ENCODE results near the gene HLA-DOA. TPM values are rescaled to one million over a fixed set of nuclear protein-coding genes. Genes with fewer than 3 reads are reported as not detected.

The HLA-DOA gene
- total RNA-seq, 1 experiment from 2014 or later, result not detected

DNA sequence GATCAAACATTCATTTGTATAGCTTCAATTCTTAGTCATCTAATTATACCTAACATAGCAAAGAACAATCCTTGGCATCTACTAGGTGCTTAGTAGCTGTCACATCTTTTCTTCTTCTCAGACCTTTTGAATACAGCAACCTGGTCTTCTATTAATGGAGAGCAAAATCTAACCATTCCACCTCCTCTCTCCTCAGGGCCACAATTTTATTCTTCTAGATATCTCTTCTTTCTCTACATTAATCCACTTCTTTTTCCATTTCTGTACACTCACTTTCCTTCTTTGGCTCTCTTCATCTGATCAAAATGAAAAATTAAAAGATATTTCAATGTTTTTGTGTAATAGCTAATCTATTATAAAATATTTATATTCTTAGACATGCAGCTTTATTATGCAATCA is 9.0 kb upstream of the HLA-DOA start:
- no TSS peak for BruUV-seq (replicated peaks)
- H3K36me3 ChIP-seq (ENCODE audit: low read depth, low read length), result no peaks in the 10 kb centered on the region
- no peaks in the 10 kb centered on the region for H3K9me3 ChIP-seq (ENCODE audit: low read length)
- no peaks in the 10 kb centered on the region for H3F3A ChIP-seq (ENCODE audit: low read length, unreplicated experiment)
- no peak overlapping the region for H2AFZ ChIP-seq (ENCODE audit: low read length)
- TF ChIP-seq, protein P1, sequence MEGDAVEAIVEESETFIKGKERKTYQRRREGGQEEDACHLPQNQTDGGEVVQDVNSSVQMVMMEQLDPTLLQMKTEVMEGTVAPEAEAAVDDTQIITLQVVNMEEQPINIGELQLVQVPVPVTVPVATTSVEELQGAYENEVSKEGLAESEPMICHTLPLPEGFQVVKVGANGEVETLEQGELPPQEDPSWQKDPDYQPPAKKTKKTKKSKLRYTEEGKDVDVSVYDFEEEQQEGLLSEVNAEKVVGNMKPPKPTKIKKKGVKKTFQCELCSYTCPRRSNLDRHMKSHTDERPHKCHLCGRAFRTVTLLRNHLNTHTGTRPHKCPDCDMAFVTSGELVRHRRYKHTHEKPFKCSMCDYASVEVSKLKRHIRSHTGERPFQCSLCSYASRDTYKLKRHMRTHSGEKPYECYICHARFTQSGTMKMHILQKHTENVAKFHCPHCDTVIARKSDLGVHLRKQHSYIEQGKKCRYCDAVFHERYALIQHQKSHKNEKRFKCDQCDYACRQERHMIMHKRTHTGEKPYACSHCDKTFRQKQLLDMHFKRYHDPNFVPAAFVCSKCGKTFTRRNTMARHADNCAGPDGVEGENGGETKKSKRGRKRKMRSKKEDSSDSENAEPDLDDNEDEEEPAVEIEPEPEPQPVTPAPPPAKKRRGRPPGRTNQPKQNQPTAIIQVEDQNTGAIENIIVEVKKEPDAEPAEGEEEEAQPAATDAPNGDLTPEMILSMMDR (conservative IDR thresholded peaks at IDR 0.05; ENCODE audit: low read depth, low read length), result no peak
- TF ChIP-seq EZH2 (IDR thresholded peaks at IDR 0.05; ENCODE audit: low read length, unreplicated experiment) (no peak), EZH2phosphoT487 (IDR thresholded peaks at IDR 0.05; ENCODE audit: borderline replicate concordance, low read length) (no peak)
- no peak overlapping the region for H3K9ac ChIP-seq (ENCODE audit: low read length)
- DNase-seq, result no peak
- no peak overlapping the region for H3K4me2 ChIP-seq (ENCODE audit: low read length)
- H3K4me3 ChIP-seq (ENCODE audit: low read length), result no peak overlapping the region
- intact Hi-C loops (cut with micrococcal nuclease), result no loop called here
- no peak for ATAC-seq
- H3K4me1 ChIP-seq (ENCODE audit: insufficient read depth, low read length), result no peaks in the 10 kb centered on the region
- no peaks in the 10 kb centered on the region for H4K20me1 ChIP-seq (ENCODE audit: low read length)
- H3K27ac ChIP-seq (ENCODE audit: low read length), result no peak overlapping the region
- POLR2A ChIA-PET (ENCODE audit: unreplicated experiment), result no interaction called here
- CTCF ChIA-PET, result no interaction called here
- no peaks in the 10 kb centered on the region for H3K79me2 ChIP-seq (ENCODE audit: low read length)
- H3K27me3 ChIP-seq (ENCODE audit: low read length), result peaks cover 76% of the 10 kb centered on the region
- H3K9me2 ChIP-seq (replicated peaks; ENCODE audit: low read length), result no peaks in the 10 kb centered on the region

DNA sequence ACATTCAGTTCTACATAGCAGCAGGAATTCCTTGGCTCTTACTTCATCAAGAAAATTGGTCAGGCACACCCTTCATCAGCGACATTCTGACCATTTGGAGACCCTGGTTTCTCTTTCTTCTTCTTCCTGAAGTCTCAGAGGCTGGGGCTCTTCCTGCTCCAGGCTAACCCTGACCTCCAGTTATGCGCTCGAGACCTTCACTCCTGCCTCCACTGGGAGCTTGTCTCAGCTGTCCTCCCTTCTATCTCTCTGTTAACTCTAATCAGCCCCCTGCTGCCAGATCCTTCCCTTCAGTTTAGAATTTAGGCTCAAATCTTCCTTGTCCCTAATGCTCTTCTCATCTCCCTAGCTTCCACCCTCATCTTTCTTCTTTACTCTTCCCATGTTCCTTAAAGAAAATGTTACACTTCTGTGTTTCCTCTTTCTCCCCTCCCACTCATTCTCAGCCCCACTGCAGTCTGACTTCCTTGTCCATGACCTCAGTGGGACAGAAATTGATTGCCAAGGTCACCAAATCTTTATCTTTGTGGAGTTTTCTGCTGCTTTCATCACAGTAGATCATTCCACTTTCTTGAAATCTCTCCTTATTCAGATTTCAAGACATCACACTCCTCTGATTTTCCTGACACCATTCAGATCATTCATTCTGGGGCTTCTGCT is 8.4 kb upstream of the HLA-DOA start:
- ATAC-seq (no peak), DNase-seq (no peak)
- intact Hi-C loops (cut with micrococcal nuclease), result no loop called here
- Histone ChIP-seq H3K4me2 (ENCODE audit: low read length) (no peak overlapping the region), H4K20me1 (ENCODE audit: low read length) (no peaks in the 10 kb centered on the region), H3K36me3 (ENCODE audit: low read depth, low read length) (no peaks in the 10 kb centered on the region), H3K27ac (ENCODE audit: low read length) (no peak overlapping the region), H3K9me3 (ENCODE audit: low read length) (no peaks in the 10 kb centered on the region), H3K79me2 (ENCODE audit: low read length) (no peaks in the 10 kb centered on the region), H3K4me3 (ENCODE audit: low read length) (no peak overlapping the region), H3K9ac (ENCODE audit: low read length) (no peak overlapping the region), H3K4me1 (ENCODE audit: insufficient read depth, low read length) (no peaks in the 10 kb centered on the region), H3K27me3 (ENCODE audit: low read length) (peaks cover 82% of the 10 kb centered on the region), H3K9me2 (replicated peaks; ENCODE audit: low read length) (no peaks in the 10 kb centered on the region), H3F3A (ENCODE audit: low read length, unreplicated experiment) (no peaks in the 10 kb centered on the region), H2AFZ (ENCODE audit: low read length) (no peak overlapping the region)
- no TSS peak for BruUV-seq (replicated peaks)
- TF ChIP-seq, protein P1 (conservative IDR thresholded peaks at IDR 0.05; ENCODE audit: low read depth, low read length), result no peak
- TF ChIP-seq EZH2 (IDR thresholded peaks at IDR 0.05; ENCODE audit: low read length, unreplicated experiment) (no peak), EZH2phosphoT487 (IDR thresholded peaks at IDR 0.05; ENCODE audit: borderline replicate concordance, low read length) (no peak)
- ChIA-PET POLR2A (ENCODE audit: unreplicated experiment) (no interaction called here), CTCF (no interaction called here)

DNA sequence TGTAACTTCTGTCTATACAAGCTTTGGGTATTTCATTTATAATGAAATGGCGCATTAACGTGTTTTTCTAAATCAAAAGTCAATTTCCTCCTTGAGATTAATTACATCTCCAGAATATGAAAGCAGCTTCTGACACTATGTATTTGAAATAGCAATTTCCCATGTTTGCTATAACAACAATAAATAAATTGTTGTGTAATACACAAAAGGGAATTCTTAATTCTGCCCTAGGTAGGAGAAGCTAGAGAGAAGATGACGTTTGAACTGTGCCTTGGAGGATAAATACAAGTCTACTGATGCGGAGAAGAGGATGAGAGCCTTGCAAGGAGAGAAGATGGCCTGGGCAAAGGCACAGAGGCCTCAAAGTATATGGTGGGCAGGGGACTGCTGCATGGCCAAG is 7.6 kb upstream of the HLA-DOA start:
- H3K9me2 ChIP-seq (replicated peaks; ENCODE audit: low read length), result no peaks in the 10 kb centered on the region
- peaks cover 87% of the 10 kb centered on the region for H3K27me3 ChIP-seq (ENCODE audit: low read length)
- intact Hi-C loops (cut with micrococcal nuclease), result no loop called here
- H3F3A ChIP-seq (ENCODE audit: low read length, unreplicated experiment), result no peaks in the 10 kb centered on the region
- H2AFZ ChIP-seq (ENCODE audit: low read length), result no peak overlapping the region
- no peaks in the 10 kb centered on the region for H3K4me1 ChIP-seq (ENCODE audit: insufficient read depth, low read length)
- no peaks in the 10 kb centered on the region for H3K9me3 ChIP-seq (ENCODE audit: low read length)
- H3K36me3 ChIP-seq (ENCODE audit: low read depth, low read length), result no peaks in the 10 kb centered on the region
- DNase-seq (no peak), ATAC-seq (no peak)
- H3K4me3 ChIP-seq (ENCODE audit: low read length), result no peak overlapping the region
- no peaks in the 10 kb centered on the region for H3K79me2 ChIP-seq (ENCODE audit: low read length)
- ChIA-PET CTCF (no interaction called here), POLR2A (ENCODE audit: unreplicated experiment) (no interaction called here)
- no peak overlapping the region for H3K9ac ChIP-seq (ENCODE audit: low read length)
- no peaks in the 10 kb centered on the region for H4K20me1 ChIP-seq (ENCODE audit: low read length)
- H3K4me2 ChIP-seq (ENCODE audit: low read length), result no peak overlapping the region
- TF ChIP-seq, protein P1 (conservative IDR thresholded peaks at IDR 0.05; ENCODE audit: low read depth, low read length), result no peak
- TF ChIP-seq EZH2phosphoT487 (IDR thresholded peaks at IDR 0.05; ENCODE audit: borderline replicate concordance, low read length) (no peak), EZH2 (IDR thresholded peaks at IDR 0.05; ENCODE audit: low read length, unreplicated experiment) (no peak)
- BruUV-seq (replicated peaks), result no TSS peak
- no peak overlapping the region for H3K27ac ChIP-seq (ENCODE audit: low read length)

All from PC-3 (cell line).